HG02885 (cell line): ENCODE data around the gene RPS6KA2.
"Not testable (repeated sequence)": the region's sequence is repeated elsewhere in the genome, so short reads cannot be mapped to it uniquely, and the experiment has no call there.

Experiments
- ATAC-seq: cut with Tn5 transposase; IDR thresholded peaks from one replicate; pipeline ENCODE4 v1.9.1; 2021; ENCODE audit warnings: mild to moderate bottlenecking; ENCODE audit not compliant: unreplicated experiment, poor library complexity

Gene RPS6KA2

GRCh38 chr6:166636191-166636933 is 9.3 kb upstream of the RPS6KA2 start:
- no peak for ATAC-seq

GRCh38 chr6:166635013-166635970 is 8.2 kb upstream of the RPS6KA2 start:
- ATAC-seq, result no peak

- ATAC-seq, result not testable (repeated sequence)
These were observed 7.5 kb upstream of the RPS6KA2 start for GRCh38 chr6:166634581-166634980.

- ATAC-seq, result no peak
These were observed 6.9 kb upstream of the RPS6KA2 start for GRCh38 chr6:166633732-166634535.

- ATAC-seq, result no peak
These were observed 5.7 kb upstream of the RPS6KA2 start for GRCh38 chr6:166632731-166633130.

- no peak for ATAC-seq
These were observed 3.4 kb upstream of the RPS6KA2 start for GRCh38 chr6:166630462-166630861.

- ATAC-seq, result no peak
These were observed 2.6 kb upstream of the RPS6KA2 start for GRCh38 chr6:166629628-166630027.

- ATAC-seq, result peak; percentile 28
These were observed 1.1 kb upstream of the RPS6KA2 start for GRCh38 chr6:166627875-166628801.

GRCh38 chr6:166626177-166627032 is 646 bp downstream of the RPS6KA2 start:
- no peak for ATAC-seq

GRCh38 chr6:166625356-166625755 is 1.7 kb downstream of the RPS6KA2 start:
- ATAC-seq, result no peak

- no peak for ATAC-seq
These were observed 2.8 kb downstream of the RPS6KA2 start for GRCh38 chr6:166624275-166624674.

- no peak for ATAC-seq
These were observed 3.7 kb downstream of the RPS6KA2 start for GRCh38 chr6:166623318-166623717.

GRCh38 chr6:166621114-166621540 is 5.9 kb downstream of the RPS6KA2 start:
- ATAC-seq, result no peak

- no peak for ATAC-seq
These were observed 6.5 kb downstream of the RPS6KA2 start for GRCh38 chr6:166620478-166621113.

GRCh38 chr6:166619912-166620311 is 7.1 kb downstream of the RPS6KA2 start:
- no peak for ATAC-seq

GRCh38 chr6:166618866-166619761 is 7.9 kb downstream of the RPS6KA2 start:
- ATAC-seq, result no peak

- ATAC-seq, result no peak
These were observed 8.8 kb downstream of the RPS6KA2 start for GRCh38 chr6:166618251-166618650.
